Smooth muscle cell of the brain vasculature (primary cell): ENCODE data around the gene ST3GAL2.

ENCODE experiments used
- DNase-seq: peaks from one replicate; pipeline ENCODE4 v3.0.0-alpha.2; 2012; ENCODE audit warnings: low read depth, low spot score

Gene ST3GAL2, protein sequence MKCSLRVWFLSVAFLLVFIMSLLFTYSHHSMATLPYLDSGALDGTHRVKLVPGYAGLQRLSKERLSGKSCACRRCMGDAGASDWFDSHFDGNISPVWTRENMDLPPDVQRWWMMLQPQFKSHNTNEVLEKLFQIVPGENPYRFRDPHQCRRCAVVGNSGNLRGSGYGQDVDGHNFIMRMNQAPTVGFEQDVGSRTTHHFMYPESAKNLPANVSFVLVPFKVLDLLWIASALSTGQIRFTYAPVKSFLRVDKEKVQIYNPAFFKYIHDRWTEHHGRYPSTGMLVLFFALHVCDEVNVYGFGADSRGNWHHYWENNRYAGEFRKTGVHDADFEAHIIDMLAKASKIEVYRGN

GRCh38 chr16:70438969-70439862 lies at the start of gene ST3GAL2:
TSS of gene ST3GAL2 (minus strand) at chr16:70439100. CDS start at chr16:70398530, 40,570 bp downstream.
- peak; percentile 86 for DNase-seq

GRCh38 chr16:70484867-70485266 lies 46.0 kb upstream of the ST3GAL2 start:
- no peak for DNase-seq

DNA sequence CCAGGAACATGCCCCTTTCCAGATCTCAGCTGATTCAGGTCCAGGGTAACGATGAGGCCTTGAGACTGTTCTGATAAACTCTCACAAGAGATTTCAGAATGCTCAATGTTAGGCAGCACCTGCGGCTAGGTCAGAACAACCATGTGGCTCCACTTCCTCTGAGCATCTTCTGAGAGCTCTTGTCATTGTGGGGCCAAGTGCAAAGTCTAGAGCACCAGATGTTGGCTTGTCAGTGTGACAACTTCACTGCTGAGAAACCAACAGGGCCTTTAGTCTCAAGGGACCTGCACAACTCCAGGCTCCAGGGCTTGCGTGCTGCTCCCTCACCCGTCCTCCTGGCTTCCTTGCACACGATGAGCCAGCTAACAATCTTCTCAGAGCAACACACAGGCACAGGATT lies 44.5 kb upstream of the ST3GAL2 start:
- DNase-seq: no peak

DNA sequence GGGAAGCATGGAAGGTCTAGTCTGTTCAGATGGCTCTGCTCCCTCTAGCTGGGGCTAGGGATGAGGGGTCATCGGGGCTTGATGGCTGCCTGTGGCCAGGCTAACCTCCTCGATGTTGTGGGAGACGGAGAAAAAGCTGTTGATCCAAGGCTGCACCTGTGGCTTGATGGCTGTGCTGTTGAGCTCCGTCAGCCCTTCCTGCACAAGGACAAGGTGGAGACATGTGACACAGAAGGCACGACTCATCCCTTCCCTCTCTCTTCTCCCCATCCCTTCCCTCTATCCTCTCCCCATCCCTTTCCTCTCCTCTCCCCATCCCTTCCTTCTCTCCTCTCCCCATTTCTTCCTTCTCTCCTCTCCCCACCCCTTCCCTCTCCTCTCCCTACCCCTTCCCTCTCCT lies 43.7 kb upstream of the ST3GAL2 start:
- DNase-seq: no peak

GRCh38 chr16:70481929-70482536 lies 43.1 kb upstream of the ST3GAL2 start:
- no peak for DNase-seq

GRCh38 chr16:70480127-70481105 lies 41.5 kb upstream of the ST3GAL2 start:
- no peak for DNase-seq

DNA sequence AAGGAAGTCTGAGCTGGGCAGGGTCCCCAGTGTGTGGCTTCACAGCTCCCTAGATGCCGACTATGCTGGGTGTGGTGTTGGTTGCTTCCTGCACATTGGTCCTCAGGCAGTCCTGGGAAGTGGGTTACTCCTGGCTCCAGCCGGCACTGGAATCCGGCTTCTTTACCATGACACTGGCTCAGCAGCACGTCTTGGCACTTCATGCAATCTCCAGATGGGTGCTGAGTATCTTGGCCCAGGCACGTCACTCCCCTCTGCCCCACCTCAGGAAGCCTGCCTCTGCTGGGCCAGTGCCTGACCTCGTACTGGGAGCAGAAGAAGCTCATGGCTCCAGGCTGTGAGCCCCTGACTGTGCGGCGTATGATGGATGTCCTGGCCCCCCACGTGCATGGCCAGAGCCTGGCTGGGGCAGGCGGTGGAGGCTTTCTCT lies 40.0 kb upstream of the ST3GAL2 start:
- peak; percentile 69 for DNase-seq

DNA sequence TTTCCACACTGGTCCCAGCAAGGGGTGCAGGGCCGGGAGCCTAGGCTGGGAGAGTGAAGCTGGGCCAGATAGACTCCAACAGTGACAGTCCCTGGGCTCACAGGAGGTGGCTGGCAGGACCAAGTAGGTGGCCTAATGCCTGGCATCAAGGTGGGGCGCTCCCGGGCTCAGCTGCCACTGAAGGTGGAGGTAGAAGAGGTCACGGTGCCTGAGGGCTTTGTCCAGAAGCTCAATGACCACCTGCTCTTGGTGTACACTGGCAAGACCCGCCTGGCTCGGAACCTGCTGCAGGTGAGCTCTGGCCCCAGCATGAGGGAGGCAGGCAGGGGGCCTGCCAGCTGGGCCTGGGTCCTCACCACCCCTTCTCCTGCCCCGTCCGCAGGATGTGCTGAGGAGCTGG lies 39.3 kb upstream of the ST3GAL2 start:
- DNase-seq: no peak

GRCh38 chr16:70476272-70477020 lies 37.5 kb upstream of the ST3GAL2 start:
- no peak for DNase-seq

- DNase-seq: no peak
Observed at GRCh38 chr16:70475054-70475871, 36.4 kb upstream of the ST3GAL2 start.

- DNase-seq: no peak
Observed at GRCh38 chr16:70474320-70475053, 35.6 kb upstream of the ST3GAL2 start.

GRCh38 chr16:70473446-70474319 lies 34.8 kb upstream of the ST3GAL2 start:
- no peak for DNase-seq

DNA sequence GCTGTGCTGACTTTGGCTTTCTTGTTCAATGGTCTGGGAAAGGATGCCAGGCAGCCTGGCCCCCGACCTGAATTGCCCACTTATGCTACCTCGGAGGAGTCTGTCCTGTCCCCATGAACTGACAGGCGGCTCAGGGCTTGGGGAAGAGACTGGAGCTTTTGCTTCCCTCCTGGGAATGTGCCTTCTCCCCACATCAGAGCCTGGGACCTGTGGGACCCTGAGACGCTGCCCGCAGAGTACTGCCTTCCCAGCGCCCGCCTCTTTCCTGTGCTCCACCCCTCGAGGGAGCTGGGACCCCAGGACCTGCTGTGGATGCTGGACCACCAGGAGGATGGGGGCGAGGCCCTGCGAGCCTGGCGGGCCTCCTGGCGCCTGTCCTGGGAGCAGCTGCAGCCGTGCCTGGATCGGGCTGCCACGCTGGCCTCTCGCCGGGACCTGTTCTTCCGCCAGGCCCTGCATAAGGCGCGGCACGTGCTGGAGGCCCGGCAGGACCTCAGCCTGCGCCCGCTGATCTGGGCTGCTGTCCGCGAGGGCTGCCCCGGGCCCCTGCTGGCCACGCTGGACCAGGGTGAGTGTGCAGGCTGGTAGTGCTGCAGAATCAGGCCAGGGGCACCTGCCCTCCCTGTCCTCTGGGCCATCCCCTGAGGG lies 34.0 kb upstream of the ST3GAL2 start:
- no peak for DNase-seq

DNA sequence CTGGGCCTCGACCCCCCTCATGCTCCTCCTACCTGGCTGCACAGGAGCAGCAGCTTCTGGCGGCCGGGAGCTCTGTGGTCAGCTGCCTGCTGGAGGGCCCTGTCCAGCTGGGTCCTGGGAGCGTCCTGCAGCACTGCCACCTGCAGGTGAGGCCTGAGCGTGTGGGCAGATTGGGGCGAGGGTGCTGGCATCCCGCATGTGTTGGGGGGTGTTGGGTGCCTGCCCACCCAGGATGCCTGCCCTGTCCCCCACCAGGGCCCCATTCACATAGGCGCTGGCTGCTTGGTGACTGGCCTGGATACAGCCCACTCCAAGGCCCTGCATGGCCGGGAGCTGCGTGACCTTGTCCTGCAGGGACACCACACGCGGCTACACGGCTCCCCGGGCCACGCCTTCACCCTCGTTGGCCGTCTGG lies 32.0 kb upstream of the ST3GAL2 start:
- DNase-seq: no peak

DNA sequence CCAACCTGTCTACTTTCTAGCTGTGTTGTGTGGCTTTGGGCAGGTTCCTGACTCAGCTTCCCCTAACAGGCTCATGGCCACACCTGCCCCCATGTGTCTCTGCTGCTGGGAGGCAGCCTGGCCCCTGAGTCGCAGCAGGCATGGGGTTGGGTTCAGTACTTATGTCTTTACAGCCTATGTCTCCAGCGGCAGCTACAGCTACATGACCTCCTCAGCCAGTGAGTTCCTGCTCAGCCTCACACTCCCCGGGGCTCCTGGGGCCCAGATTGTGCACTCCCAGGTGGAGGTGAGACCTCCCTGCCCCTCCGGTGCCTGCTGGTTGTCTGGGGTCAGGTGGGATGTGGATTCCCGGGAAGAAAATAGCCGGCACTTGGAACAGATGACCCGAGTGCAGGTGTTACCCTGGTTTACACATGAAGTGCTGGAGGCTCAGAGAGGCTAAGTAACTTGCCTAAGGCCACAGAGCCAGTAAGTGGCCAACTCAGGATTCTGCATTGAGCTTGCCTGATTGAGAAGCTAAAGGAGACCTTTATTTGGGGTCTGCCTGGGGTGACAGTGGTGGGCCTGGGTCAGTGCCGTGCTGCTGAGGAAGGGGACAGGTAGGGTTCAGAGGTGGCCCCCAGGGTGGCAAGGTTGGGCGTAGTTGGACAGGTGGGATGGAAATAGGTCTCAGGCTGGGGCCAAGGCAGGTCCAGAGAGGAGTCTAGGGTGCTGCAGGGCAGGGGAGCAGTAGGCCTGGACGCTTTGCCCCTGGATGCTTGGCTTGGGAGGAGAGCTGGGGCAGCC lies 31.4 kb upstream of the ST3GAL2 start:
- DNase-seq: no peak

- DNase-seq: no peak
Observed at GRCh38 chr16:70468776-70469525, 30.1 kb upstream of the ST3GAL2 start.
